ENCODE data around the gene FKRP.

The FKRP gene

DNA sequence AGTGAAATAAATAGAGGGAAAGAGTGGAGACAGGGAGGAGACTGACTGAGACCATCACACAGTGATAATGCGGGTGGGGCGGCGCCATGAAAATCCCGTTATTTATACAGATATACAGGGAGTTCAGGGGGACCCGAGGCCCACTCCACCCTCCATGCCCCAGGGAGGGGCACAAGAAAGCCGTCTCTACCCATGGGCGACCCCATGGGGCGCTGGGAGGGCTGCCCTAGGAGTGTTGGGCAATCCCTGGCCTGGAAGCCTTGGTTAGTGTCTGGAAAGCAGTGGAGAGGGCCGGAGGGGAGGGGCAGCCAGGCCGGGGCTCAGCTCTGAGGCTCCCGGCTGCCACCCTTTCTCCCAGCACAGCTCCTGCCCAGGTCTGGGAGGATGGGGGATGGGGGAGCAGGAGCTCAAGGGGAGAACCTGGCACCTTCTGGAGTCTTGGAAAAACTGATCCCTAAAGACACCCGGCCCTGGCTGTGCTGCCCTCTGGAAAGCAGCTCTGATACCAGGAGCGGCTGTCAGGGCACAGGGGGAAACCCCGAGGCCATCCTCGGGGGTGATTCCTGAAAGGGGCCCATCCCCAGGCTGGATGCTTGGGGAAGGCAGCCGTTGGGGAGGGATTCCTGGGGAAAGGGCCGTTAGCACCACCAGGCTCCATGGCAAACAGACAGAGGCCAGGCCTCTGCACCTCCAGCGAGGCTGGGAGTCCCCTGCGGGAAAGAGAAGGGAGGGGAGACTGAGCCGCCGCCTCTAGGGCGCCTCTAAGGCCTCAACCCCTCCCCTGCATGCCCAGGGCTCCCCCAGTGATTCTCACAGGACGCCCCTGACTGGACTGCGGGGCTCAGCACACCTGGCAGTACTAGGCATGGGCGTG, 26.0 kb upstream of the FKRP start:
- DNase-seq: no peak

- DNase-seq: no peak
These were observed 25.2 kb upstream of the FKRP start for GRCh38 chr19:46720503-46721239.

DNA sequence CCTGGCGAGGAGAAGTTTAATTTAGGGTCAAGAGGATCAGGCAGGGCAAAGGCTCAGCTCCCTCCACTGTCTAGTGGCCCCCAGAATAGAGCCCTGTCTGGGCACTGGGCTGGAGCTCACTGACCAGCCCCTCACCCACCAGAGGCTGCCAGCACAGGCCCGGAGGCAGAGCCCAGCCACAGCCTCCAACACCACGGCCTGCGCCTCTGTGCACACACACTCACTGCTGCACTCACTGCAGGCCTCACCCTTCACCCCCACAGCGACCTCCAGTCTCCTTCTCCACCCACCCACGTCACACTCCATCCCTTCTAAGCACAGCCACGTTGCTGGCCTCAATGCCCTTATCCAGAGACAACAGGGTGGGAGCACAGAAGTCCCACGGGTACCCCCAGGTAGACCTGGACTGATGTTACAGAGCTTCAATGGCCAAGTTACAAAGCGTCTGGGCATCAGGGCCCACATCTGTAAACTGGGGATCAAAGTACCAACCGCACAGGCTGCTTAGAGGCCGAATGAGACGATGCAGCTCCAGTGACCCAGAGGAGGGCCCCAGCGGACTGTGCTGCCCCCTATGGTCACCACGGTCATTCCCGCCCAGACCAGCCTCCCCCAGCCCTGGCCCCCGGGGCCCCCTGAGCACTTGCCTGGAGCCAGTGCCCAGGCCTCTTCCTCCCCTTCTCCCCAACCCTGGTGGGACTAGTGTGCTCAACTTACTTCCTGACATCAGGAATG, 24.4 kb upstream of the FKRP start:
- no peak for DNase-seq

DNA sequence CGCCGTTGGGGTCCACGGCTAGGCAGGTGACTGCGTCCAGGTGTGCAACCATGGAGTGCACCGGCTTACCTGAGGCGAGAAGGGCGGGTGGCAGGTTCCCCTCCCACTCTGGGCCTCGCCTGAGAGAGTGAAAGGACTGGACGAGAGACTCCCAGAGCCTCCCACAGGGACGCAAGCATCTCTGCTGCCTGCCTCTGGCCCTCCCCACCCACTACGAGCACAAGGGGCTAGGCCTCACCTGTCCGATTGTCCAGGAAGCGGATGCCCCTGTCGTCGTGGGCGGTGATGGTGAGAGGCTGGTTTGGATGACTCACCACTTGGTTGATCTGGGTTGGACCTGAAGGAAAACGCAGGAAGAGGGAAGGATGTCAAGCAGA, 23.9 kb upstream of the FKRP start:
- DNase-seq: no peak

DNA sequence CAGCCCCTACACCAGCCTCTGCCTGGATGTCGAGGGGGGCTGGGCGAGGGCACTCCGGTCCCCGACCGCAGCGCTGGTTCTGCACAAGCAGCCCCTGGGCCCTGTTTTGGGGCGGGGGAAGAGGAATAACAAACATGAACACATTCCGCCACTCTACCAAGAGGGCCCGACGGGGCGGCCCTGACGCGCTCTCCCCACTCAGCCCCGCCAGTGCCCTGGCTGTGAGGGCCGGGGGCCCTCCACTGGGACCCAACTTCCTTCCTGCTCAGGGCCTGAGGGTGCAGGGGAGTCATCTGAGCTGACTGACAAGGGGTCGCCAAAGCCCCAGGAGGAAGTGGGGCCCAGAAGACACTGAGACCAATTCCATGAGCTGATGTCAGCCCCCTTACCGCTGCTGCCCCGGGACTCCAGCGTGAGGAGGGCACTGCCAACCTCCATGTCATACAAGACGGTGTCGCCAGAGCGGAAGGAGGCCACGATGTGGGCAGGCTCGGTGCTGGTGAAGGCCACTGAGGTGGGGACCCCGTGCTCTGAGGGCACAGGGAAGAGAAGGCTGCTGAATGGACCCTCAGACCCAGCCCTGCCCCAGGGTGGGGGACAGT, 23.3 kb upstream of the FKRP start:
- no peak for DNase-seq

GRCh38 chr19:46723023-46723461, 22.8 kb upstream of the FKRP start:
- no peak for DNase-seq

- no peak for DNase-seq
These were observed 22.4 kb upstream of the FKRP start for GRCh38 chr19:46723471-46723870.

GRCh38 chr19:46724468-46724867, 21.4 kb upstream of the FKRP start:
- DNase-seq: no peak

GRCh38 chr19:46725036-46725820, 20.6 kb upstream of the FKRP start:
- DNase-seq: no peak

- DNase-seq: no peak
These were observed 19.9 kb upstream of the FKRP start for GRCh38 chr19:46725859-46726393.

DNA sequence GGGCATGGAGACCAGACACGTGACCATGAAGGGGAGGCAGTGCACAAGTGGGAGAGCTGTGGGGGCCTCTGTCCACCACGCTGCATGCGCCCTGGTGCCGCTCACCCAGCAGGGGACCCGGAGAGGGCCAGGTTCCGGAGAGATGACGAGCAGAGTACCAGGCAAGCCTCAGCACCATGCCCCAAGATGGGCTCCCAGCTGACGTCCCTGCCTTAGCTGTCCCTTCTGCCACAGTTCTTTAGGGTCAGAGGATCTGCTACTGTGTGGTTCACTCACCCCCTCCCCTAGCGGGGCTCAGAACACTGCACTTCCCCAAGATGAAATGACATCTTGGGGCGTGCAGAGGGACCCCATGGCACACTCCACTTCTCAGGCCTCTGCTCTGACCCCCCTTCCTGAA, 19.3 kb upstream of the FKRP start:
- DNase-seq: no peak

GRCh38 chr19:46726971-46727501, 18.8 kb upstream of the FKRP start:
- DNase-seq: no peak

DNA sequence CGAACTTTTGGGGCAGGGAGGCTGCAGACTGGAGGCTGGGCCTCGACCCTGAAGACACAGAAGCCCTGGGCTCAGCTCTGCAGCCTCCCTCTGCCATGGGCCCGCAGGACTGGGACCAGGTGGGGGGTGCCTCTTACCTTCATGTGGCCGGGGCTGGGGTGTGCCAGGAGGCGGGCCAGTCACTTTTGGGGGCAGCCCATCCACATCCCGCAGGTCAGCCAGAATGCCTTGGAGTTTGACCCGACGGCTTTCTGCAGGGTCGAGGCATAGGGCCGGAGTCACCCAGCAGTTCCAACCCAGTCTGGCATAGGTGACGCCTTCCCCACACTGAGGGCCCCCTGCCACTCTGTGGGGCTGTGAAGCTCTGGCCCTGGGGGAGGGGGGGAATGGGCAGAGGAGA, 18.1 kb upstream of the FKRP start:
- no peak for DNase-seq

GRCh38 chr19:46728208-46728607, 17.6 kb upstream of the FKRP start:
- DNase-seq: no peak

DNA sequence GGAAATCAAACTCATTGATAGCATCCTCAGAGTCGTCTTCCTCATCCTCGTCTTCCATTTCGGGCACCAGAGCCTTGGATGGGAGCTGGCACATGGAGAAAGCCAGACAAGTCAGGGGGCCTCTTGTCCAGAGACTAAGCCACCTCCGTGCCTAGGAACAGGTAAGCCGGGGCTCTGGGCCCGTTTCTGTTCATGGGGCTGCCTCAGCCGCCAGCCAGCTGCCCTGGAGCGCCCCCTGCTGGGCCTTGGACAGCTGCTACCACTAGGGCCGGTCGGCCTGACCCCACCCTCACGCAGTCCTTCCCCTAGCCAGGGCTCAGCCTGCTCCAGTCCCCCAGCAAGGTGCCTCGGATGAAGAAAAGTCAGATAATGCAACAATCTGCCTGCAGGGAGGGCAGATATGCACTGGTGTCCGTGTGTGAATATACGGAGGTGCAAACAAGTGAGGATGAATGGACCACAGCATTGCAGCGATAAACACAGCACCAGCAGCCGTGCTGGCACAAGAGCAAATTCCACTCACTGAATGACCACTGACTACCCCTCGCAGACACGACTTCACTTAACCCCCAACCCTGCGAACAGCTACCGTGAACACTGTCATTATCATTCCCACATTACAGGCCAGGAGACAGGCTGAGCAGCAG, 17.0 kb upstream of the FKRP start:
- peak; percentile 67 for DNase-seq

DNA sequence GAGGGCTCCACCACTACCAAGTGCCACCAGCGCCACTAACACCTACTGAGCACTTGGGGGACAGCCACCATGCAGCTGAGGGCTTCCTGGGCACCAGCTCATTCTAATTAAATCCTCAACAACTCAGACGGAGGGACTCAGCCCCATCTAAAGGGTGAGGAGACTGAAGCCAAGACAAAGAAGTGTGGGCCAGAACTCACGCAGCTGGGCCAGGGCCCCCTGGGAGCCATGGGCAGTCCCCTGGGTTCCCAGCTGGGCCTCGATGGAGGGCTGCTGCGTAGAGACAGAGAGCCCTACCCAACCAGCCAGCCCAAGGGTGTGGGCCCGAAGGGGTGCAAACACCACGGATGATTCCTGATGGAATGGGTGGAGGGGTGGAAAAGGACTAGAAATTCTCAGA, 16.2 kb upstream of the FKRP start:
- DNase-seq: no peak

- no peak for DNase-seq
These were observed 15.7 kb upstream of the FKRP start for GRCh38 chr19:46730187-46730586.

DNA sequence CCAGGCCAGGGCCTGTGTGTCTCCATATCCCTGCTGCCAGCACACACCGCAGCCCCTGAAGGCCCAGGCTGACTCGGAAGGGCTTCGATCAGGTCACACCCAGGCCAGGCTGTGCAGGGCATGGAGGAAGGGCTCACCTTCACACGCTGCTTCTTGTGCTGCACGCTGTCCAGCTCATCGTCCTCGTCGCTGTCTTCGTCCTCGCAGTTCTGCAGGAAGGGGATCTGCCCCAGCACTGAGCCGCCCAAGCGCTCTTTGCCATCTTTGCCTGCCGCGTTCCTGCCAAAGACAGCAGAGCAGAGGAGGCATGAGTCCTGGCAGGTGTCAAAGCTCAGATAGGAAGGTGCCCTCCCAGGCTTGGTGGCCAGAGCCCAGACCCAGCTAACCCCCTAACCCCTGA, 15.3 kb upstream of the FKRP start:
- DNase-seq: no peak

GRCh38 chr19:46731007-46731501, 14.8 kb upstream of the FKRP start:
- no peak for DNase-seq

GRCh38 chr19:46731584-46731983, 14.3 kb upstream of the FKRP start:
- no peak for DNase-seq
